ENCODE measurements around the gene BRAT1. TPM values are rescaled to one million over a fixed set of nuclear protein-coding genes. Genes with fewer than 3 reads are reported as not detected.

Gene BRAT1
- total RNA-seq, 2 experiments from 2014 or later, result 44.7 to 52.0 TPM

- no peak for DNase-seq (ENCODE audit: low spot score)
- Histone ChIP-seq H3K4me3 (ENCODE audit: low read depth, low read length, poor library complexity, severe bottlenecking) (no peak overlapping the region), H3K9me3 (ENCODE audit: low read length) (no peaks in the 10 kb centered on the region), H4K20me1 (ENCODE audit: insufficient read depth, low read length) (no peaks in the 10 kb centered on the region), H3K27ac (ENCODE audit: low read depth, low read length, poor library complexity, severe bottlenecking) (no peak overlapping the region), H3K36me3 (ENCODE audit: insufficient read depth, low read length) (peaks cover 73% of the 10 kb centered on the region), H3K79me2 (ENCODE audit: insufficient read depth, low read depth, low read length) (no peaks in the 10 kb centered on the region), H3K4me2 (ENCODE audit: low read length) (no peak overlapping the region), H3K4me1 (ENCODE audit: insufficient read depth, low read length, poor library complexity, severe bottlenecking) (no peaks in the 10 kb centered on the region), H2AFZ (ENCODE audit: low read length) (no peak overlapping the region), H3K9me2 (ENCODE audit: insufficient read depth, low read length) (no peaks in the 10 kb centered on the region)
- no peak for TF ChIP-seq EZH2phosphoT487 (IDR thresholded peaks at IDR 0.05; ENCODE audit: borderline replicate concordance, low read depth, low read length)
- TF ChIP-seq, protein P1, sequence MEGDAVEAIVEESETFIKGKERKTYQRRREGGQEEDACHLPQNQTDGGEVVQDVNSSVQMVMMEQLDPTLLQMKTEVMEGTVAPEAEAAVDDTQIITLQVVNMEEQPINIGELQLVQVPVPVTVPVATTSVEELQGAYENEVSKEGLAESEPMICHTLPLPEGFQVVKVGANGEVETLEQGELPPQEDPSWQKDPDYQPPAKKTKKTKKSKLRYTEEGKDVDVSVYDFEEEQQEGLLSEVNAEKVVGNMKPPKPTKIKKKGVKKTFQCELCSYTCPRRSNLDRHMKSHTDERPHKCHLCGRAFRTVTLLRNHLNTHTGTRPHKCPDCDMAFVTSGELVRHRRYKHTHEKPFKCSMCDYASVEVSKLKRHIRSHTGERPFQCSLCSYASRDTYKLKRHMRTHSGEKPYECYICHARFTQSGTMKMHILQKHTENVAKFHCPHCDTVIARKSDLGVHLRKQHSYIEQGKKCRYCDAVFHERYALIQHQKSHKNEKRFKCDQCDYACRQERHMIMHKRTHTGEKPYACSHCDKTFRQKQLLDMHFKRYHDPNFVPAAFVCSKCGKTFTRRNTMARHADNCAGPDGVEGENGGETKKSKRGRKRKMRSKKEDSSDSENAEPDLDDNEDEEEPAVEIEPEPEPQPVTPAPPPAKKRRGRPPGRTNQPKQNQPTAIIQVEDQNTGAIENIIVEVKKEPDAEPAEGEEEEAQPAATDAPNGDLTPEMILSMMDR (conservative IDR thresholded peaks at IDR 0.05; ENCODE audit: low read length), result no peak
- ChIA-PET POLR2A (no interaction called here), CTCF (ENCODE audit: unreplicated experiment) (no interaction called here)
- intact Hi-C loops (cut with micrococcal nuclease; ENCODE audit: unreplicated experiment), result no loop called here
- no TSS peak for BruUV-seq (replicated peaks)
Measured at GRCh38 chr7:2544541-2545188, 10.7 kb downstream of the BRAT1 start.

- intact Hi-C loops (cut with micrococcal nuclease; ENCODE audit: unreplicated experiment), result no loop called here
- no peak overlapping the region for H2AFZ ChIP-seq (ENCODE audit: low read length)
- ChIA-PET CTCF (ENCODE audit: unreplicated experiment) (no interaction called here), POLR2A (interaction anchor here (0.6 kb wide), 2 partner anchors 85 to 256 kb away, joined by 3 to 4 read pairs; no protein-coding TSS in a partner anchor)
- DNase-seq (ENCODE audit: low spot score), result no peak
- no peak overlapping the region for H3K4me2 ChIP-seq (ENCODE audit: low read length)
- no peaks in the 10 kb centered on the region for H3K79me2 ChIP-seq (ENCODE audit: insufficient read depth, low read depth, low read length)
- no peak overlapping the region for H3K4me3 ChIP-seq (ENCODE audit: low read depth, low read length, poor library complexity, severe bottlenecking)
- no peaks in the 10 kb centered on the region for H3K9me3 ChIP-seq (ENCODE audit: low read length)
- no peaks in the 10 kb centered on the region for H3K4me1 ChIP-seq (ENCODE audit: insufficient read depth, low read length, poor library complexity, severe bottlenecking)
- H3K27ac ChIP-seq (ENCODE audit: low read depth, low read length, poor library complexity, severe bottlenecking), result no peak overlapping the region
- BruUV-seq (replicated peaks), result no TSS peak
- no peak for TF ChIP-seq EZH2phosphoT487 (IDR thresholded peaks at IDR 0.05; ENCODE audit: borderline replicate concordance, low read depth, low read length)
- TF ChIP-seq, protein P1 (conservative IDR thresholded peaks at IDR 0.05; ENCODE audit: low read length), result no peak
- H3K9me2 ChIP-seq (ENCODE audit: insufficient read depth, low read length), result no peaks in the 10 kb centered on the region
- H4K20me1 ChIP-seq (ENCODE audit: insufficient read depth, low read length), result no peaks in the 10 kb centered on the region
- peaks cover 73% of the 10 kb centered on the region for H3K36me3 ChIP-seq (ENCODE audit: insufficient read depth, low read length)
Measured at GRCh38 chr7:2542916-2543871, 12.1 kb downstream of the BRAT1 start.
